ENCODE measurements around the gene CTBP2.
A peak's percentile ranks its signal among the peaks of the same experiment; 100 is the strongest.

The CTBP2 gene

GRCh38 chr10:125116652-125117310 is 43.6 kb downstream of the CTBP2 start:
- DNase-seq (ENCODE audit: low read depth) = no peak
- no peak overlapping the region for H3K4me3 ChIP-seq (ENCODE audit: low read length)
- H3K9me3 ChIP-seq (ENCODE audit: control insufficient read depth, low read length) = no peaks in the 10 kb centered on the region
- peaks cover 31% of the 10 kb centered on the region for H3K4me1 ChIP-seq (ENCODE audit: control insufficient read depth, insufficient read depth, low read length)
- H3K36me3 ChIP-seq (ENCODE audit: control insufficient read depth, insufficient read depth, low read length, severe bottlenecking) = no peaks in the 10 kb centered on the region
- no peaks in the 10 kb centered on the region for H3K27me3 ChIP-seq (replicated peaks; ENCODE audit: control insufficient read depth, insufficient read depth, low read length)
- H3K9ac ChIP-seq (ENCODE audit: low read length) = no peak overlapping the region

DNA sequence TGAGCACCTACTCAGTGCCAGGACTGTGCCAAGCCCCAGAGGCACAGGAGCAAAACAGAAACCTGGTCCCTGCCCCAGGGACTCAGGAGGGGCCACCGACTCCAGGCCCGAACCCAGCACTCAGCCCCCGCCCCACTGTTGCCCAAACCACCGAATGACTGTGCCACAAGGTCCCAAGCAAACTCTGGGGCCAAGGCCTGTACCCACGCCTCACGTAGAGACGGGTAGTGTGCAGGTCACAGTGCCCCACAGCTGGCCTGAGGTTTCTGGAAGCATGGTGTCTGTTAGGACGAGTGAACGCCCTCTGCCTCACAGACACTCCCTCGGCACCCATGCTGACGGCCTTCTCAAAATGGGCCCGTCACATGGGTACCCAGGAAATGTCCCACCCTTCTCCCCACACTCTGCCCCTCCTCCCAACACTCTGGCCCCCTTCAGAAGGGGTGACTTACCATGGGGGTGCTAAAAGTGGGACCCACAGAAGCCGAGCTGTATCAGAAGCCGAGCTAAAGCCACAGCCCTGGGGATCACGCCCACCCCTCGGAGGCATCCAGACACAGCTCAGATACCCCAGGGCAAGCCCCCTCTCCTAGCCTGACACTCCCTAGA is 44.2 kb downstream of the CTBP2 start:
- Histone ChIP-seq H3K9me3 (ENCODE audit: control insufficient read depth, low read length) (no peaks in the 10 kb centered on the region), H3K9ac (ENCODE audit: low read length) (no peak overlapping the region), H3K36me3 (ENCODE audit: control insufficient read depth, insufficient read depth, low read length, severe bottlenecking) (no peaks in the 10 kb centered on the region), H3K4me1 (ENCODE audit: control insufficient read depth, insufficient read depth, low read length) (peaks cover 31% of the 10 kb centered on the region), H3K27me3 (replicated peaks; ENCODE audit: control insufficient read depth, insufficient read depth, low read length) (no peaks in the 10 kb centered on the region), H3K4me3 (ENCODE audit: low read length) (no peak overlapping the region)
- DNase-seq (ENCODE audit: low read depth) = no peak

DNA sequence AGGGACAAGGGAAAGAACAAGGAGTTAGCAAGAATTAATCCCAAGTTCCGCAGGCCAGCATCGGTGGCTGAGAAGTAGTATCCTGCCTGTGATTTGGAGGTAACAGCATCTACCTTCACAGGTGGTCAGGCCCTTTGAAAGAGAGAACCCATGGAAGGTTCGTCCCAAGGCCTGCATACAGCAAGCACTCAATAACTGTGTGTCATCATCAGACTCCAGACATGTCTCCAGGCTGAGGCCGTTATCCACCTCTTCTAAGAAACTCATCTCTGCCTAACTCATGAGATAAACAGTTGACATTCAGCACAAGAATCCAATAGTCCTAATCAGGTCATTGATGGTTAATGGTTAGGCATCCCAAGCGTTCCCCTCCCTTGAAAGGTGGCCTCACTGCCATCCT is 45.0 kb downstream of the CTBP2 start:
- Histone ChIP-seq H3K9ac (ENCODE audit: low read length) (no peak overlapping the region), H3K36me3 (ENCODE audit: control insufficient read depth, insufficient read depth, low read length, severe bottlenecking) (no peaks in the 10 kb centered on the region), H3K9me3 (ENCODE audit: control insufficient read depth, low read length) (no peaks in the 10 kb centered on the region), H3K4me1 (ENCODE audit: control insufficient read depth, insufficient read depth, low read length) (peaks cover 31% of the 10 kb centered on the region), H3K4me3 (ENCODE audit: low read length) (no peak overlapping the region), H3K27me3 (replicated peaks; ENCODE audit: control insufficient read depth, insufficient read depth, low read length) (no peaks in the 10 kb centered on the region)
- no peak for DNase-seq (ENCODE audit: low read depth)

GRCh38 chr10:125114761-125115391 is 45.5 kb downstream of the CTBP2 start:
- no peak for DNase-seq (ENCODE audit: low read depth)
- no peak overlapping the region for H3K4me3 ChIP-seq (ENCODE audit: low read length)

DNA sequence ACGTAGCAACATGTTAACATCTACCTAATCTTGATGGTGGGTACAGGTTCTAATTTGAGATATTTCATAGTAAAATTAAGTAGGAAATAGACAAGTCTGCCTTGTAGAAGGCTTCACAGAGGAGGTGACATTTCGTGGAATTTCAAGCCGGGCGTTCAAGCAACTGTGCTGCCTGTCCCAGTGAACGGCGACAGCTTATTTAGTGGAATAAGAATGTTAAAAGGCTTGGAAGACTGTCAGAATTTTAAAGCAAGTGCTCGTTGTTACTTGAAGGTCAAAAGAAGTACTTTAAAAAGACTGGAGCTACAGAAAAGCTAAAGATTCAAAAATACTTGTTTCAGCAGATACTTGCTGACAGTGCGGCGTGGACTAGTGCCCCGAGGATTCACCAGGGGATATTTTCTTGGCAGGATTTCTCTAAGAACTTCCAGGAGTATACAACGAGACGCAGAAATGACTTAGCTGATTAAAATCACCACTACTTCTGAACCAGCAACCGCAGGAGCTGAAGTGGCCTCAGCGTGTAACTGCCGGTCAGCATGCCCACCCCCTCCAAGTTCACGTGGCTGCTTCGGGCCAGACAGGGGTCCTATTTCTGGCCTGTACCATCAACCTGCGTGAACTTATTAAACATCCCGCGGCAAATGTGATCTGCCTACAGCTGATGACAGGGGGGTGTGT is 46.5 kb downstream of the CTBP2 start:
- peak overlapping the region; percentile 26 for H3K9ac ChIP-seq (ENCODE audit: low read length)
- H3K4me3 ChIP-seq (ENCODE audit: low read length) = peak overlapping the region; percentile 61
- DNase-seq (ENCODE audit: low read depth) = no peak
- no peaks in the 10 kb centered on the region for H3K9me3 ChIP-seq (ENCODE audit: control insufficient read depth, low read length)
- H3K36me3 ChIP-seq (ENCODE audit: control insufficient read depth, insufficient read depth, low read length, severe bottlenecking) = peaks cover 3% of the 10 kb centered on the region
- peaks cover 24% of the 10 kb centered on the region for H3K4me1 ChIP-seq (ENCODE audit: control insufficient read depth, insufficient read depth, low read length)
- no peaks in the 10 kb centered on the region for H3K27me3 ChIP-seq (replicated peaks; ENCODE audit: control insufficient read depth, insufficient read depth, low read length)

More at GRCh38 chr10:125114761-125115391, 45.5 kb downstream of the CTBP2 start:
- Histone ChIP-seq H3K9me3 (ENCODE audit: control insufficient read depth, low read length) (no peaks in the 10 kb centered on the region), H3K36me3 (ENCODE audit: control insufficient read depth, insufficient read depth, low read length, severe bottlenecking) (no peaks in the 10 kb centered on the region), H3K9ac (ENCODE audit: low read length) (no peak overlapping the region), H3K27me3 (replicated peaks; ENCODE audit: control insufficient read depth, insufficient read depth, low read length) (no peaks in the 10 kb centered on the region), H3K4me1 (ENCODE audit: control insufficient read depth, insufficient read depth, low read length) (peaks cover 25% of the 10 kb centered on the region)

DNA sequence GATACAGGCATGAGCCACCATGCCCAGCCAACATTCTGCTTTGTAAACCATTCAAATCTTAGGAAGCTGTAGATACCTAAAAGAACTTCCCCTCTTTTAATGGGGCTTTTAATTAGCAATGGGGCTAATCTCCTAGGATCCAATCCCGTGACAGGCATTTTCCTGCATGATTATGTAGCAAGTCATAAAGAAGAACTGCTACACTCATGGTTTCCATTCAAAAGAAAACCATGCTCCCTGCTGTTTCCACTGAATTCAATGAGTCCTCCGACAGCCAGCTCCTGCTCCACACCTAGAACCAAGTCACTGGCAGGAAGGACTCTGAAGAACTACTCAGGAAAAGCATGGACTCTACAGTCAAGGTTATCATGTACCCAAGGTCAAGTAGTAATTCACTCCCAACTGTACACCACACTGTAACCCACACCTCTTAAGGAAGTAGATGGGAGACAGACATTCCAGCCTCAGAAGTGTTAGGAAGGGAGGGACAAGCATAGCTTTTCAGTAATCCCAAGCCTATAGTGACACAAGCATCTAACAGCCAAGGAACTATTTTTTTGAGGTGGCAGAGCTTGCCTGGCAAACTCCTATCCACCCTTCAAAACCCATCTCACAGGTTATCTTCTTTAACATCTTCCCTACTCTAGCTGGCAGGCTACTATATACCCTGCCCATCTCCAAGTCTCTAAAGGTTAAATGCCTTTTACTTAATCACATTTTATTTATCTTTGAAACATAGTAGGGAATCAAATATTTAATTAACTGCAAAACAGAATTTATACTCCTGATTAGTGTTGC is 47.5 kb downstream of the CTBP2 start:
- no peak overlapping the region for H3K4me3 ChIP-seq (ENCODE audit: low read length)
- H3K27me3 ChIP-seq (replicated peaks; ENCODE audit: control insufficient read depth, insufficient read depth, low read length) = no peaks in the 10 kb centered on the region
- DNase-seq (ENCODE audit: low read depth) = no peak
- peaks cover 18% of the 10 kb centered on the region for H3K4me1 ChIP-seq (ENCODE audit: control insufficient read depth, insufficient read depth, low read length)
- H3K9ac ChIP-seq (ENCODE audit: low read length) = no peak overlapping the region
- no peaks in the 10 kb centered on the region for H3K9me3 ChIP-seq (ENCODE audit: control insufficient read depth, low read length)
- peaks cover 9% of the 10 kb centered on the region for H3K36me3 ChIP-seq (ENCODE audit: control insufficient read depth, insufficient read depth, low read length, severe bottlenecking)

DNA sequence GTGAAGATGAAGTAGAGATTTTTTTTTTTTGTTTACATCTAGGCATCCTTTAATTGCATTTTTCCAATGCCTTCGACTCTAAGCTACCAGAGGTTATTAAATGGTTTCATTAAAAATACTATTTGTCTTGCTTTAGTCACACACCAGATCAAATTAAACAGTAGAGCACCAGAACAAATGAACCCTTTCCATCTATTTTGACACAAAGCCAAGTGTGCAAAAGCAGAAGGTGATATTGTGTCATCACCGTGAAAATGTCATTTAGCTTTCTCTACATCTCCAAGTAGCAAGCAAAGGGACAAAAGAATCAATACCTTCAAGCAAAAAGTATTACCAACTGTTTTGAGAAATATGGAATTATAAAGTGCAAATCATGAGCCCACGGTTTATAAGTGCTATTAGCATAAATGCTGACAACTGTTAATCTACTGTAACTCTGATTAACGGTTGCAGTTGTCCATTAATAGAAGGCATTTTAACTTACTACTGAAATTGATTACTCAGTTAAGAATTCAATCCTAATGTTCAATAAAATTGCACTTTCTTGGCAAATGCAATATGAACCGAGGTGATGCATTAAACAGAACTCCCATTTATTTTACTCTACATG is 49.1 kb downstream of the CTBP2 start:
- DNase-seq (ENCODE audit: low read depth) = no peak
- Histone ChIP-seq H3K4me1 (ENCODE audit: control insufficient read depth, insufficient read depth, low read length) (peaks cover 12% of the 10 kb centered on the region), H3K27me3 (replicated peaks; ENCODE audit: control insufficient read depth, insufficient read depth, low read length) (no peaks in the 10 kb centered on the region), H3K36me3 (ENCODE audit: control insufficient read depth, insufficient read depth, low read length, severe bottlenecking) (peaks cover 25% of the 10 kb centered on the region), H3K9ac (ENCODE audit: low read length) (no peak overlapping the region), H3K9me3 (ENCODE audit: control insufficient read depth, low read length) (no peaks in the 10 kb centered on the region), H3K4me3 (ENCODE audit: low read length) (no peak overlapping the region)

DNA sequence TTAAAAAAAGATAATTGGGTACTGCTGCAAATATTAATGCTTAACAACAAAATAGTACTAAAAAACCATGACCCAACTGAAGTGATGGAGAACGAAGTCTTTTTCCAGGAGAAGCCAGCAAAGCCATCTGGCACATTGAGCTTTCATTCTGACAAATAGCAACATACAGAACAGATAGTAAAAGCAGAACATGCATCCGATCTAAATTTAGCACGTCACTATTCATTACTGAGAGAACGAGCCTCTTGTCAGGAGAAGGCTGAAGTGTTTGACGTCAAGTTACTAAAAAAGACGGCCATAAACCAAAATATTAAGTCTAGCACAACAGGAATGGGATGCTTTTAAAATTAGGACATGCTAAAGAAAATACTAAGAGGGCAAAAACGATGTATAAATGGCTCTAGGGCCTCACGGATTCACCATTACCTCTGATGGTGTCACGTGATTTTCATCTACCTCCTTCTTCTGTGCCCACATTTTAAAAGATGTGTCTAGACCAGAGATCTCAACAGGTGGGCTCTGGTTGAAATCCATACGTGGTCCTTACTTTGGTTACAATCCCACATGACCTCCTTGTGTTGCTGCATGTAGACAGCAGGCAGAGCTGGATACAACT is 52.3 kb downstream of the CTBP2 start:
- H3K4me1 ChIP-seq (ENCODE audit: control insufficient read depth, insufficient read depth, low read length) = no peaks in the 10 kb centered on the region
- H3K9ac ChIP-seq (ENCODE audit: low read length) = no peak overlapping the region
- DNase-seq (ENCODE audit: low read depth) = no peak
- no peaks in the 10 kb centered on the region for H3K27me3 ChIP-seq (replicated peaks; ENCODE audit: control insufficient read depth, insufficient read depth, low read length)
- H3K4me3 ChIP-seq (ENCODE audit: low read length) = no peak overlapping the region
- H3K9me3 ChIP-seq (ENCODE audit: control insufficient read depth, low read length) = no peaks in the 10 kb centered on the region
- H3K36me3 ChIP-seq (ENCODE audit: control insufficient read depth, insufficient read depth, low read length, severe bottlenecking) = peaks cover 25% of the 10 kb centered on the region

DNA sequence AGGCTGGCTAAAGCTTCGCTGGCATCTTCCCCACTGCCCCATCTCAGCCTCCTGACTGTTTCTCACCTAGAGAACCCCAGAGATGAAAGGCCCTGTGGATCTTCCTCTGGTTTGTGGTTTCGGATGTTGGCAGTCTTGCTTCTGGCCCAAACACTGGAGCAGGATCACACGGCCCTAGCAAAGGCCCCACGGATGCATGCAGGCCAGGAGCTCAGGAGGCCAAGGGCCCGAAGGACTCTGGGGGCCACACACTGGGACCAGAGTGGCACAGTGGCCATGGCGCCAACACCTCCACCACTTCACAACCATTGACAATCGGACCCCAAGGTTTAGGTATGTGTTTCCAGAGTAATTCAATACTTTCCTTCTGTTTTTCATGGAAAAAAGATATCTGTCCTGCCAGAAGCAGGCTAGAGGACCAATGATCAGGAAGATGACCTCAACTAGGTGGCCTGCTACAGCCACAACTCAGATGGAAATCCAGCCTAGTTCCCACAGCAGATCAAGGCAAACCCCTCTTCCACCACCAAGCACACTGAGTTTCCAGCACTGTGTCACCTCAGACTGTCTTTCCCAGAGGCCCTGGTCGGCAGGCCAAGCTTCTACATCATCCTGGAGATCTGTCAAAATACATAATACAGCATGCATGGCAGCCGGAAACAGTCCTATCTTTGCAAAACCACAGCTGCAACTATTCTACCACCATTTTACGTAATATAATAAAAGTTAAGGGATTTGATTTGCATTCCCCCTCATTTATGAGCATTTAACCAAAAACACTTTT is 53.0 kb downstream of the CTBP2 start:
- Histone ChIP-seq H3K36me3 (ENCODE audit: control insufficient read depth, insufficient read depth, low read length, severe bottlenecking) (peaks cover 25% of the 10 kb centered on the region), H3K4me3 (ENCODE audit: low read length) (no peak overlapping the region), H3K9me3 (ENCODE audit: control insufficient read depth, low read length) (no peaks in the 10 kb centered on the region), H3K27me3 (replicated peaks; ENCODE audit: control insufficient read depth, insufficient read depth, low read length) (no peaks in the 10 kb centered on the region), H3K9ac (ENCODE audit: low read length) (no peak overlapping the region), H3K4me1 (ENCODE audit: control insufficient read depth, insufficient read depth, low read length) (peaks cover 4% of the 10 kb centered on the region)
- no peak for DNase-seq (ENCODE audit: low read depth)

- DNase-seq (ENCODE audit: low read depth) = no peak
- Histone ChIP-seq H3K36me3 (ENCODE audit: control insufficient read depth, insufficient read depth, low read length, severe bottlenecking) (peaks cover 25% of the 10 kb centered on the region), H3K9me3 (ENCODE audit: control insufficient read depth, low read length) (no peaks in the 10 kb centered on the region), H3K4me1 (ENCODE audit: control insufficient read depth, insufficient read depth, low read length) (peaks cover 9% of the 10 kb centered on the region), H3K9ac (ENCODE audit: low read length) (no peak overlapping the region), H3K4me3 (ENCODE audit: low read length) (no peak overlapping the region), H3K27me3 (replicated peaks; ENCODE audit: control insufficient read depth, insufficient read depth, low read length) (no peaks in the 10 kb centered on the region)
These were observed 53.8 kb downstream of the CTBP2 start for GRCh38 chr10:125106586-125106985.

Data from adipocyte (in vitro differentiated cells).